NCI-H128 (cell line): Measurements from ENCODE around the gene CYB561D1.
"Not testable (repeated sequence)": the region's sequence is repeated elsewhere in the genome, so short reads cannot be mapped to it uniquely, and the experiment has no call there.

Experiments used
- DNase-seq: peaks from one replicate; lab custom pipeline; 2025; ENCODE audit not compliant: unreplicated experiment; lab: John Stamatoyannopoulos, UW

Gene CYB561D1, protein sequence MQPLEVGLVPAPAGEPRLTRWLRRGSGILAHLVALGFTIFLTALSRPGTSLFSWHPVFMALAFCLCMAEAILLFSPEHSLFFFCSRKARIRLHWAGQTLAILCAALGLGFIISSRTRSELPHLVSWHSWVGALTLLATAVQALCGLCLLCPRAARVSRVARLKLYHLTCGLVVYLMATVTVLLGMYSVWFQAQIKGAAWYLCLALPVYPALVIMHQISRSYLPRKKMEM

DNA sequence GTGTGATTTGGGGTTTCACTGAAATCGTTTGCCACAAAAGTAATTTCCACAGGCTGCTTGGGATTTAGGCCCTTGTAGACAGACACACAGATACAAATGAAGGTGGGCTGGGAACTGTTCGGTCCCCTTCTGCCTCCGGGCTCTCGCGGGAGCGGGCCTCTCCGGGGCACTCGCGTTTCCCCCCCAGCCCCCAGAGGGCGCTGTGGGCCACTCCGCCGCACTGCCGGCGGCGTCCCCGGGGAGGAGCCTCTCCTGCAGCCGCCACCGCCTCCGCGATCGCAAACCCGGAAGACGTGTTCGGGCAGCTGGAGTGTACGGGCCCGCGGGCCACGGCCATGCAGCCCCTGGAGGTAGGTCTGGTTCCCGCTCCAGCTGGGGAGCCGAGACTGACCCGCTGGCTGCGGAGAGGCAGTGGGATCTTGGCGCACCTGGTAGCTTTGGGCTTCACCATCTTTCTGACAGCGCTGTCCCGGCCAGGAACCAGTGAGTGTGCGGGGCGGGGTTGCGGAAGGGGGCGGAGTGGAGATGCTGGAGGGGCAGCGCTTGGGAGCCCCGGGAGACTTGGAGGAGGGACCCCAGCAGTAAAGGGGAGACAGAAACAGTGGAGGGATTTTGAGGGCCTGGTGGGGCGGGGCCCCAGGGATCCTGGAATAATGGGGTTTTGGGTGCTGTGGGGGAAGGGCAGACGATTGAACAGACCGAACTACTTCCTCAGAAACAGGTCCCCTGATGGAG is at the start of gene CYB561D1:
CYB561D1 (plus strand) TSS at position 290 of the 735 bp plus-strand sequence; CDS start at position 336, 46 bp downstream.
- DNase-seq: peak; percentile 73

DNA sequence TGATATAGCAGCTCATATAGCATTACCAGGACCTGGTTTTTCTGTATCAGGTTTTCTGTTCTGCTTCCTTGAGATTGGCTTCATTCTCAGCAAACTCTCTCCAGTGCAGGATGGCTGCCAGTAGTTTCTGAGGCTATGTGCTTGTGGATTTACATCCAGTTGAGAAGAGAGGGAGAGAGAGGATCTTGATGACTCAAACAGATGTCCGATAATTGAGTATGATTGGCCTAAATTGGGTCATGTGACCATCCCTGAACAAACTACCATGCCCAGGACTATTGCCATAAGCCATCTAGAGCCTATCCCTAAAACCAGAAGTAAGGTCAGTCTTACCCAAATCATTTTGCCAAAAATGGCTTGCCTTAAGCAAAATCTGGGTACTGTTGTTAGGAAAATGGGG is 49.5 kb upstream of the CYB561D1 start:
- DNase-seq: no peak

DNA sequence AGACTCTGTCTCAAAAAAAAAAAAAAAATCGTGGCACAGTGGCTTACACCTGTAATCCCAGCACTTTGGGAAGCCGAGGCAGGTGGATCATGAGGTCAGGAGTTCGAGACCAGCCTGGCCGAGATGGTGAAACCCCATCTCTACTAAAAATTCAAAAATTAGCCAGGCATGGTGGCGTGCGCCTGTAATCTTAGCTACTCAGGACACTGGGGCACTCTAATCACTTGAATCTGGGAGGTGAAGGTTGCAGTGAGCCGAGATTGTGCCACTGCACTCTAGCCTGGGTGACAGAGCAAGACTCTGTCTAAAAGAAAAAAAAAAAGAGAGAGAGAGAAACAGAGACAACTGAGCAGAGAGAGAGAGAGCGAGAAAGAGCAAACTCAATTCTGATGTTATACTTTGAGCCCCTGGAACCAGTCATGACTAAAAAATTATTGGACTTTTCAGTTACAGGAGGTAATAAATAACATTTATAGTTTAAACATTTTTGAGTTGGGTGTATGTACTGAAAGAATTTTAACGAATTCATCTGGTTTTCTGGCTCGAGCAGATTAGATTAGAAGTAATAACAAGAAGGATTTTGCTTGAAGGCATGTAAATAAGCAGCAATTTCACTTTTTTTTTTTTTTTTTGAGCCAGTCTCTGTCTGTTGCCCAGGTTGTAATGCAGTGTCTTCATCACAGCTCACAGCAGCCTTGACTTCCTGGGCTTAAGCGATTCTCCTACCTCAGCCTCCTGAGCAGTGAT is 47.8 kb upstream of the CYB561D1 start:
- not testable (repeated sequence) for DNase-seq

DNA sequence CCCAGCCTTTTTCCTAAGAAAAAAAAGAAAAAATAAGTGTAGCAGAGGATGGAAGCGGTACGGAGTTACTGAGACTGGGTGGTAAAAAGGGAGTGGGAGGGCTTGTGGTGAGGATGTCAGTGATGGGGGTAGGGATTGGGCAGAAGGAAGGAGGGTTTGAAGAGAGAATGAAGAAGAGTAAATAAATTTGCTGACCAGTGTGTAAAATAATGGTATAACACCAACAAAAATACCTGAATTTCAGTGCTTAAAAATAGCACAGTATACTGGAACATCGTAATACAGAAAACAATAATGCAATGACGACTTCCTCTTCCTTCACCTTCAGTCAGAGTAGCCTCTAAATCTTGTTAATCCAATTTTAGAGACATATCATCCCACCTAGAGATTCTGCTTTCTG is 46.4 kb upstream of the CYB561D1 start:
- DNase-seq: no peak

DNA sequence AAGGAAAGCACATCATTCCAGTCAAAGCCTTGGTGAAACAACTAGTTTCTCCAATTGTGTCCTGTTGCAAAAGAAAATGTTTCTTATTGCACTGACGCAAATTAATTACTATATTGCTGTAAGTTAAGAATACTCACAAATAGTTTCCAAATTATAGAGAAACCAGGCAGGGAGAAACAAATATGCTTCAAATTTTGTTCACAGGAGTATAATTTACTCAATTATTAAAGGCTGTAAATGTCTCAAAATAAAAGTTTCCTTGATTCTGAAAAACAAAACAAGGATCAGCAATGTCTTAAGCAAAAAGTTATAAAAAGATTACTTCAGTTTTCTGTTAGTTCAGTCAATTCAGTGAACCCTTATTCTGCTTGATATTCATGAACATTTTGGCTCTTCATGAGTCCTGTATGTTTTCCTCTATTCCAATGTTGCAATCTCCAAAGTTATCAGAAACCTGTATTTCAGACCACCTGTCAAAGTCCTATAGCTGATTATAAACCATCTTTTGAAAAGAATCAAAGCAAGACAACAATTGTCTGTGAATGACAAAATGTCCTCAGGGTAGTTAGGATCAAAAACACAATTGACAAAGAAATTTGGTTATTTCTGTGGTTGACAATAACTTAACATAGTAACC is 39.3 kb upstream of the CYB561D1 start:
- DNase-seq: no peak

DNA sequence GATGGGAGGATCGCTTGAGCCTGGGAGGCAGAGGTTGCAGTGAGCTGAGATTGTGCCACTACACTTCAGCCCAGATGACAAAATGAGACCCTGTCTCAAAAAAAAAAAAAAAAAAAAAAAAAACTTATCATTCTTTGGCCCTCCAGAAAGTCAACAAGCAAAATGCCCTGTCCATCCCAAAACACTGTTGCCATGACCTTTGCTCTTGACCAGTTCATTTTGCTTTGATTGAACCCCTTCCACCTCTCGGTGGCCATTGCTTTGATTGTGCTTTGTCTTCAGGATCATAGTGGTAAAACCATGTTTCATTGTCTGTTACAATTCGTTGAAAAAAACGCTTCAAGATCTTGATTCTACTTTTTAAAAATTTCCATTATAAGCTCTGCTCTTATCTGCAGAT is 36.1 kb upstream of the CYB561D1 start:
- DNase-seq: no peak

DNA sequence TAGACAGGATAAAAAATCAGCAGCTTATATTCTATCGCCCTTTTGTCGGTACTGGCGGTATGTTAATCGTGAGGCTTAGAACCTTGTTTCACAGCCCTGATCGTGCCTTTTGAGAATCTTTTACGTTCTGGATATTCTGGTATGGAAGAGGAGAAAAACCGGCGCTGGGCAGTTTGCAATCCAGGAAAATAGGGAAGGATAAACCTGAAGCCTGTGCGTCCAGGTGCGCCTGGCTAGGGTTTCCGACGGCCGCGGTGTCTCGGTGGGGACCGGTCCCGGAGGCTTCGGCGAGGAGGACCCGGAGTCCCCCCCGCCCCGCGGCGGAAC is 27.8 kb upstream of the CYB561D1 start:
- no peak for DNase-seq

DNA sequence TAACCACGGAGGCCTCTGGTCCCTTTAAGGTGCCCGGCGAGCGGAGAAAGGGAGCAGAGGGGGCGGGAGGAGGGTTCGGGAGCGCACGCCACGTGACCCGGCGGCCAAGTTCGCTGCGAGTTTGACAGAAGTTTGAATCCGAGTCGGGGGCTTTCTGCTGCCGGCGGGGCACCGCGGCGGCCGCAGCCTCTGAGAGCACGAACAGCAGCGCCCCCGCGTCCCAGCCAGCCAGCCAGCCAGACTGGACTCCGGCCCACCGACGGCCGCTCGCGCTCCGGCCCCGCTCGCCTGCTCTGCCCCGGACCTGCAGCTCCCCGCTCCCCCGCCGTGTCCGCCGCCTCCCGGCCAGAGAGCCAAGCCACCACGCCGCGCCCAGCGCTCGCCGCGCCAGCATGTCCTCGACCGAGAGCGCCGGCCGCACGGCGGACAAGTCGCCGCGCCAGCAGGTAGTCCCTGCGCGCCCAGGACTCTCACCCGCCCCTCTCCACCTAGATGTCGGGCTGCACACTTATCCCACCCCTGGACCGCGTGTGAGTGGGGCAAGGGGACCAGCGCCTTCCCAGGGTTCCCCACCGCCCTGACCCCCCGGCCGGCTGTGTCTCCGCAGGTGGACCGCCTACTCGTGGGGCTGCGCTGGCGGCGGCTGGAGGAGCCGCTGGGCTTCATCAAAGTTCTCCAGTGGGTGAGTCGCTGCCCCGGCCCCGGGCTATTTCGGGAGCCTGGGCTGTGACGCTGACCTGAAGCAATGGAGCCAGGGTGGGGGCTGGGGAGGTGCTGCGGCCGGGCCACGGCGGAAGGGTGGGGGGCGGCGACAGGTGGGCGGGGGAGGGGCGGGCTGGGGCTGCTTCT is 27.2 kb upstream of the CYB561D1 start, which contains the start of gene SYPL2:
SYPL2 (plus strand) TSS at position 95 of the 849 bp plus-strand sequence; CDS start at position 393, 298 bp downstream.
- DNase-seq: no peak

DNA sequence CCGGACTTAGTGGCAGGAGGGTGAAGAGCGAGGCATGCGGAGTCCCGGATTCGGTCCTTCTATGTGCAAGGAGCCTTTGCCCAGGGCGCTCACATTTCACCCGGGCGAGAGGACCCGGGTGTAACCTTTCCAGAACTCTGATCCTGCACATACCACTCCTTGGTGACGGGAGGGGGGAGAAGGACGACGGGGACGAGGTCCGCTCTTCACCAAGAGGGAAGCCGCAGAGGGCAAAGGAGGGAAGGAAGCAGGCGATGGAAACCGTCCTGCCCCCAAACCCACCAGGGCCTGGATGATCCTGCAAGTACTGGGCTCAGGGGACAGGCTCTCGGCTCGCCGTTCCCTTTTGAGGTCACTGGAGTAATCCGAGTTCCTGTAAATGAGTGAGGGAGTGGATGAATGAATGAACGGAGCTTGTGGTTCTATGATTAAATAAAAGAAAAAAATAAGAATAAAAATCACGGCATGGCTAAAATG is 26.6 kb upstream of the CYB561D1 start:
- DNase-seq: no peak

DNA sequence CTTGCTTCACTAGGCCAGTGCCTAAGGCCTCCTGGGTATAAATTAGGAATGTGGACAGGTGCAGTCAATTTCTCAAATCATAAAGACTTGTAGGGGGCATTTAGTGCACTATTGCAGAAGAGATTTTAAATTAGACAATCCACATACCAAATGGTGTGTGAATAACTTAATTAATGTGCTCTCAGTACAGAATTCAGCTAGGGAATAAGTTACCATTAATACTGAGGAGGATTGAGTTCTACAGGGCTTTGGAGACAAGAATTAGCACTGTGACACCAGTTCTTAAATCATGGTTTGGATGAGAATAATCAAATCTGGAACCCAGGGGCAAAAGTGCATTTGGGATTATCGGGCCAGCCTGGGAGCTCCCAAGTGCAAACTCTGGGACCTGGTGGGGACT is 25.8 kb upstream of the CYB561D1 start:
- DNase-seq: no peak

DNA sequence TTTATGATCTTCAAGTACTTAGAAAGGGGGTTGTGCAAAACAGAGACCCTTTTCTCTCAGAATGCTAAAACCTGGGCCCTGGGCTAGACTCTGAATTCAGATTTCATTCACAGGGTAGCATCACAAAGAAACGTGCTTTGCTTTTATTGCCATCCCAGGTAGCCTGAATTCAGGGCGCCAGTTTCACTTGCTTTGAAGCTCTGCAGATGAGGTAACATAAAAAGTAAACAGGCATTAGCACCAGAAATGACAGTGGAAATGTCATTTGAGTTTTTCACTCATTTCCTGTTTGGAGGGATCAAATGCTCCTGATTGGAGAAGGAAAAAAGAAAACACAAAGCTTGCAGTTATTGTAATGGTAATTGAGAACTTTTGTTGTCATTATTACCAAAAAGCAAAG is 25.0 kb upstream of the CYB561D1 start:
- DNase-seq: no peak

DNA sequence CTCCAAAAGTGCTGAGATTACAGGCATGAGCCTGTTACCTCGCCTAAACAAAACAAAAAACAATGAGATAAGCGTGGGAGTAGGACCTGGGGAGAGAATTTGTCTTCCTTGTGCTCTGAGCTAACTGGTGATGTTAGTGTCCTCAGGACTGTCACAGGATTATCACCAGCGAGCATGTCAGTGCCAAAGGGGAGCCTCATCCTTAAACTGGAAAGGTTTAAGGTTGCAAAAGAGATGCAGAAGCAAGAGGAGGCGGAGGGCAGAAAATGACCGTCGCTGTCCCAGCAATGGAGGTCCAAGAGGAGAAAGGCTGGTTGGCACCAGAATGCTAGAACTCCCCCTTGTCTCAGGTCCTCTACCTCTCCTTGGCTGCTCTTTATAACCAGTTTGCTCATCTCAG is 23.6 kb upstream of the CYB561D1 start:
- no peak for DNase-seq

DNA sequence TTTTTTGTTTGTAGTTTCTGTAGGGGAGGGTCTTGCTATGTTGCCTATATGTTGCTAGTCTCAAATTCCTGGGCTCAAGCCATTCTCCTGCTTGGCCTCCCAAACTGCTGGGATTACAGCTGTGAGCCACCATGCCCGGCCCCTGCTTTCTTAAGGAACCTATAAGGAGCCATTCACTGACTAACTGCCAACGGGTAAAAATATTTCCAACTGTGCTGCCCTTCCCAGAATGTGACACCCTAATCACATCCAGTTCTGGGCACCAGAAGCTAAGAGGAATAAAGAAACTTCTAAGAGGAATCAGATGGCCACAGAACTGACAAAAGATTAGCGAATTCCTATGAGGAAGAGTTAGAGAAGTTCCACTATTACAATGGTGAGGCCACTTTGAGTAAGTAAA is 21.1 kb upstream of the CYB561D1 start:
- DNase-seq: no peak

DNA sequence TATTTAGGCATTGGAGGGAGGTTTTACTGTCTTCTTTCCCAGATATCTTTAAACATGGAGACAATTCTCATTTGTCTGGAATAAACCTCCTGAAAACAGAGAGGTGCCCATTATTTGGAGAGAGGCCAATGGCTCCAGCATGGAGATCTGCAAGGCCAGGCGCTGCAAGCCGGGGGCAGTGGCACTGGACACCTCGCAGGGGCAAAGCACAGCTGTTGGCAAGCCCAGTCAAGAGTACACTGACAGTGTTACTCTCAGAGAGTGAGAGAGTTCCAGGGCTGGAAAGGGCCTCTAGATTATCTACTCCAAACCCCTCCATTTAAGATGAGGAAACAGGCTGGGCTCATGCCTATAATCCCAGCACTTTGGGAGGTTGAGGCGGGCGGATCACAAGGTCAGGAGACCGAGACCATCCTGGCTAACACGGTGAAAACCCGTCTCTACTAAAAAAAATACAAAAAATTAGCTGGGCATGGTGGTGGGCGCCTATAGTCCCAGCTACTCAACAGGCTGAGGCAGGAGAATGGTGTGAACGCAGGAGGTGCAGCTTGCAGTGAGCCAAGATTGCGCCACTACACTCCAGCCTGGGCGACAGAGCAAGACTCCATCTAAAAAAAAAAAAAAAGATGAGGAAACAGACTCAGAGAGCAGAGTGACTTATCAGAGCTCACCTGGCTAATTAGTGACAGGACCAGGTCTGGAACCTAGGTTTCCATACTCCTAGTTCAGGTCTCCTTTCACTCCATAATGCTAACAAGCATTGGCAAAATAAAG is 20.4 kb upstream of the CYB561D1 start:
- DNase-seq: not testable (repeated sequence)

DNA sequence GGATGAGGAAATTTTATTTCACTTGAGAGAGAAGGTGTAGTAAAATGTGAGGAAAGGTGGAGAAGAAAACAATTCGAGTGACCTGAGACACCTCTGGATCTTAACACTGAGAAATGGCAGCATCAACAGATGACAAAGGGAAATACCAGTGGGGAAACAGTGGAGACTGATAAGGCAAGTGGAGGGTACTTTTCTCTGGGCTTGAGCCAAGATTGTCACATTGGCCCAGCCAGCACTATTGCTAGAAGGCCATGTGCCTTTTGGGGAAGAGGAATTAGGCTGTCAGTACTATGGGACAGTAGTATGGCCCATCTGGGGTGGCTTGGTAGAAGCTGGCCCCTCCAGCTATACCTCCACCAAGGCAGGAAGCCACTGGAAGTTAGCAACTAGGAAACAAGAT is 19.2 kb upstream of the CYB561D1 start:
- no peak for DNase-seq

DNA sequence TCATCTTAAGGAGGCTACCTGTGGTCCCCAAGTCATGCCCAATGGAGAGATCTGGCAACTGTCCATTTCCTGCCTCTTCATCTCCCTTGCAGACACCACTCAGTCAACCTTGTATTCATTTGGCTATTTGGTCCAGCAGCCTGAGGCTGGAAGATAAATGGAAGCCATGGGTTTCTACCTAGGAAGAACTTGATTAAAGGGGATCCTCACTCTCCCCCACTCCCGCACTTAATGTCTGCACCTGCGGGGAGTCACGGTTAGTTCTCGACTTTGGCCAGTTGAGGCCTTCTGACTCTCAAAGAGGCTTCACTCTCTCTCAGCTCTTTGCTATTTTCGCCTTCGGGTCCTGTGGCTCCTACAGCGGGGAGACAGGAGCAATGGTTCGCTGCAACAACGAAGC is 18.6 kb upstream of the CYB561D1 start:
- DNase-seq: no peak

DNA sequence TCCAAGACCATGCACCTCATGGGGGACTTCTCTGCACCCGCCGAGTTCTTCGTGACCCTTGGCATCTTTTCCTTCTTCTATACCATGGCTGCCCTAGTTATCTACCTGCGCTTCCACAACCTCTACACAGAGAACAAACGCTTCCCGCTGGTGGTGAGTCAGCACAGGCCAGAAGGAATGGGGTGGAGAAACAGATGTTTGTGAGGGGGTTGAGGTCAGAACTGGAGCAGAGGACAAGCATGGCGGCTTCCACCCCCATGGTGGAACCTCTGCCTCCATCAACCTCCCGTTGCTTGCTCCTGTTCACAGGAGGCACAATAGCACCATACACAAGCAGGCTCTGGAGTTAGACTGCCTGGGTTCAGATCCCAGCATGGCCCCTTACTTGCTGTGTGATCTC is 17.1 kb upstream of the CYB561D1 start:
- DNase-seq: no peak

DNA sequence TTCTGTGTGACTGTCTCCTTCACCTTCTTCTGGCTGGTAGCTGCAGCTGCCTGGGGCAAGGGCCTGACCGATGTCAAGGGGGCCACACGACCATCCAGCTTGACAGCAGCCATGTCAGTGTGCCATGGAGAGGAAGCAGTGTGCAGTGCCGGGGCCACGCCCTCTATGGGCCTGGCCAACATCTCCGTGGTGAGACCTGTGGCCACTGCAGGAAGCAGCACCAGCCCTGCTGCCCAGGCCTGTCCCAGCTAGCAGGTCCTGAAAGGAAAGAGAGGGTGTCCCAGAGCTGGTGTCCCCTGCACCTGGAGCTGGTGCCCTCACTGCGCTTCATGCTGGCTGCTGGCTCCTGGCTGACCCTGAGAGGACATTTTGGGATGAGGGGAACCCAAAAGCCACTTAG is 16.1 kb upstream of the CYB561D1 start:
- DNase-seq: no peak

DNA sequence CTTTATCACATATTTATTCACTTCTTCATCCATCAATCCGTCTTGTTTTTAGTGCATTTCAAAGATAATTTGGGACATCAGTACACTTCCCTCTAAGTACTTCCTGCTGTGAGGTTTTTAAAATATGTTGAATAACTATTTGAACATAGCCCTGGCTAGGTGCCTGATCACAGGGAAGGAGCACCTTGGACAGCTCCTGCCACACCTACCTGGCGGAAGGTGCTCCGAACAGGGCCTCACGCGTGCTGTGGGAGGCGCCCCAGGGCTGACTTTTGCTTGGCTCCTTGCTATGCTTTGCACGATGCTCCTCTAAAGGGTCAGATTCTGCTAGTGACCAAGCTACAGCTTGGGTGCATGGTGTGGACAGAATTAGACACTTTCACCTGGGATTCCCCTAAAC is 15.1 kb upstream of the CYB561D1 start:
- no peak for DNase-seq

DNA sequence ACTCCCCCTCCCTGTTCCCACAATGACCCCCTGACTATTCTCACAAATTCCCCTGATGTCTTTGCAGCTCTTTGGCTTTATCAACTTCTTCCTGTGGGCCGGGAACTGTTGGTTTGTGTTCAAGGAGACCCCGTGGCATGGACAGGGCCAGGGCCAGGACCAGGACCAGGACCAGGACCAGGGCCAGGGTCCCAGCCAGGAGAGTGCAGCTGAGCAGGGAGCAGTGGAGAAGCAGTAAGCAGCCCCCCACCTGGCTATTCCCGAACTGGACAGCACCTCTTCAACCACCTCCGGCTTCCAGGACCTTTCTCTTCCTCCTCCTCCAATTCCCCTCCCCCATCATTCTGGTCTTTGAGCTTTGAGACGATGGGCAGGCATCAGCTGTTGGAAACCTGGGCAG is 14.6 kb upstream of the CYB561D1 start:
- no peak for DNase-seq
